SW 1271 (cell line): ENCODE data around the gene GRID1.

Source experiments
- DNase-seq, 2 experiments: peaks; one replicate each; lab custom pipeline; 2025; lab: John Stamatoyannopoulos, UW

GRID1 gene

DNA sequence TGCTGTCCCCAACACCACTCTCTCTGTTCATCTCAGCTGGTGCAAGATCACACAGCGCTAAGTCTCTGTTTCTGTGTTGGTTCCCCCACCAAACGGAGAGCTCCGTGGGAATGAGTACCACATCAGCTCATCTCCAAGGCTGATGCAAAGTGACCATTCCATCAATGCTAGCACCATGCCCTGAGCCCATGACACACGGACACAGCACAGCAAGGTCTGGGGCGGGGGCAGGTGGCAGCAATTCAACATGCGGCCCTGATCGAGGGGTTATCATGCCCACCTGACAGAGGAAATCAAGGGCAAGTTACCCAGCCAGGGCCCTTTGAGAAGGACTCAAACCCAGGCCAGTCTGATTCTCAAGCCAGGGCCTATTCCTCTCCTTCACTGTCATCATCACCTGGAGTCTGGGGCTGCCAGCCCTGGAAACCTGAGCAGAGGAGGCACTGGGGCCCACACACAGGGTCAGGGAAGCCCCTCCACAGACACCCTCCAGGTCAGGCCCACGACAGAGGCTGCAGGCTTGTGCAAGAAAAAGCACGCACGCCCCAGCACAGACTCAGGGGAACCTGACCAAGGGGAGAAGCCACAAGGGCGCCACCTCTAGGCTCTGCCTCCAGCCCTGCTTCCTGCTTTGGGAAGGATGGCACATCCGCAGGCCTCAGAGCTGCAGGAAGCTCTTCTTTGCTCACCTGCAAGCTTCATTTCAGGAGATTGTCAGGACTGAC, 74.8 kb downstream of the GRID1 start:
- no peak for DNase-seq

DNA sequence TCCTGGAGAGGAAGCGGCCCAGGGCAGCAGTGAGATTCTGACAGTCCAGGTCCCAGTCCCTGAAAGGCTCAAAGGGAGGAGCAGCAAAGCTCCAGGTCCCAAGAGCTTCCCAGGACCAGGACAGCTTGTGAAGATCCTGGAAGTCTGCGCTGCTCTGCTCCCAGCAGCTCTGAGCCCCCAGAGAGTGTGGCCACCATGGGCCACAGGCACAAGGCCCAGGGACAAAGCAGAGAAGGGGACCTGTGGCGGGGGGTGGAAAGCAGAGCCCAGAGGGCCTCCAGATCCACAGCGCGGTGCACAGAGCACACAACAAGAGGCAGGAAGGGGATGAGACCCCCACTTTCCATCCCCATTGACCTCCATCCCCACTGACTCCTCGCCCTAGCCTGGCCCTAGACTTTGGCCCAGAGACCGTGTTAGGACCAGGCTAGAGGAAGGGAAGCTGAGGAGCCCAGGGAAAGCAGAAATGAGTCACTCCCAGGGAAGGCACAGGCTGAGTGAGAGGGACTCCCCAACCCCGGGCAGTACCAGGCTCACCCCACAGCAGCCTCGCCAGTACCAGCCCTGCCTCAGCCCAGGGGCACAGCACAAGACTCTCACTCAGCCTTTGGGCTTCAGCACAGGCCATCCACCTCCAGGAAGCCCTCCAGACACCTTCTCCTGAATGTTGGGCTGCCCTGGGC, 75.5 kb downstream of the GRID1 start:
- DNase-seq, result no peak

DNA sequence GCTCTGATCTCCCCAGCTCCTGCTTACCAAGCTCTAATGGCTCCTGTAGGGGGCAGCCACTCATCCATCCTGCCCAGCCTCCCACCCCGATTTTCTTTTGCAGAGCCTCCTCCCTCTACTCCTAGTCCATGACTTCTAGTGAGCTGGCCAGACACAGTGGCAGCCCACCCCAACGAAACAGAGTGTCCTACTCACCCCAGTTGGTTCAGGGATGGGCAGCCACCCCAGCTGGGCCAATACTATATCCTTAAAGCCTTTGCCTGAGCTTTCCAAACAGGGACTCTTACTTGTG, 77.1 kb downstream of the GRID1 start:
- no peak for DNase-seq

DNA sequence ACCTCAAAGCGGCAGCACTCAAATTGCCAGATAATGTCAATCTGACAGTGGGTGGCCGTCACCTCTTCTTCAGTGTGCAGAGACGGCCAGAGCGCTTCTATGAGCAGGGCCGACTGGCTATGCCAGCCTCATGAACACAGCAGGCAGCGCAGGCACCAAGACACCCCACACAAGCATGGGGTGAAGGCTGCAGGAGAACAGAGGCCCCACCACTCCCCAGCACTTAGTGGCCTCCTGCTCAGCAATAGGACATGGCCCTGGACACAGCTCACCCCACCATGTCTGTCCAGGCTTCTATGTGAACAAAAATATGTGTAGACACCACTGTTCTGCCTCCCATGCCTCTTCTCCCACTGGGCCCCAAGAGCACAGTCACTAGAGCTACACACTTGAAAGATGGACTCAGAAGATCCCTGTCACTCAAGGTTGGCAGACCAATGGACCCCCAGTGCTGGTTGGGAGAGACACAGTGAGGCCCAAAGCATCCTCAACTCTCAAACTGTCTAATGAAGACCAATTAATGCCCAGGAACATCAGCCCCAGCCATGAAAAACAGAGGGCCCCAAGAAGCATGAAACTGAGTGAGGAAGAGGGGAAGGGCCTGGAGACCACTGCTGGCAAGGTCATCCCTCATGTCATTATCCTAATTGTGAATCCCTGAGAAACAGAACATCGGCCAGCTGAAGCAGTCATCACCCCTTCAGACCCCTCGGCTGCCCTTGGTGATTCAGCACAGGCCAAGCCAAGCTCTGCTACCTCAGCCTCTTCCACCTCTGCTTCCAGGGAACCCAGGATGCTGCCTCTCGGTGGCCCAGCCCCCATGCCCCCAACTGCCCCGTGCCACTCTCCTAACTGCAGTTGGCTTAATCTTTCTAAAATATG, 77.7 kb downstream of the GRID1 start:
- DNase-seq, result no peak

DNA sequence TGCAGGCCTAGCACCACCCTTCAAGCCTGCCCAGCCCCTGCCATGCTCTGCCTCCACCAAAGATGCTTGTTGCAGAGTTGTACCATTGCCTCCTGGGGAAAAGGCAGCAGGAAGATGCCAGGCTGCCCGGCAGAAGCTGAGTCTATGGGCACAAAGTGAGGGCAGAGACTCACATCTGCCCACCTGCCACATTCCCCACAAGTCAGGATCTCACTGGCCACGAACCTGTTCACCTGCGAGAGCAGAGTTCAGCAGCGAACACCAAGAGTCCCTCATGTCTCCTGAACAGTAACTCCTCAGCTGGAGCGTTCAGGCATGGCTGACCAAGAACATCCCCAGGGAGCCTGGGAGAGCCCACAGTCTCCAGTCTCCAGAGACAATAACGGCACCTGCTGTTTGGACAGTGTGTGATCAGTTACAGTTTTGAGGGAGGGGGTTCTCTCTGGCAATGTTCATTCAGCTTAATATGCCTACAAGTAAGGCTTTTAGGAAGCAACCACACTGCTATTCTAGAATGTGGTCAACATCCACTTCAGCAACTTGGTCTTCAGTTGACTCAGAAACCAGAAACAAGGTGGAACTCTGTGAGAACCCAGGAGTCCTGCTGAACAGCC, 78.5 kb downstream of the GRID1 start:
- DNase-seq, result no peak

DNA sequence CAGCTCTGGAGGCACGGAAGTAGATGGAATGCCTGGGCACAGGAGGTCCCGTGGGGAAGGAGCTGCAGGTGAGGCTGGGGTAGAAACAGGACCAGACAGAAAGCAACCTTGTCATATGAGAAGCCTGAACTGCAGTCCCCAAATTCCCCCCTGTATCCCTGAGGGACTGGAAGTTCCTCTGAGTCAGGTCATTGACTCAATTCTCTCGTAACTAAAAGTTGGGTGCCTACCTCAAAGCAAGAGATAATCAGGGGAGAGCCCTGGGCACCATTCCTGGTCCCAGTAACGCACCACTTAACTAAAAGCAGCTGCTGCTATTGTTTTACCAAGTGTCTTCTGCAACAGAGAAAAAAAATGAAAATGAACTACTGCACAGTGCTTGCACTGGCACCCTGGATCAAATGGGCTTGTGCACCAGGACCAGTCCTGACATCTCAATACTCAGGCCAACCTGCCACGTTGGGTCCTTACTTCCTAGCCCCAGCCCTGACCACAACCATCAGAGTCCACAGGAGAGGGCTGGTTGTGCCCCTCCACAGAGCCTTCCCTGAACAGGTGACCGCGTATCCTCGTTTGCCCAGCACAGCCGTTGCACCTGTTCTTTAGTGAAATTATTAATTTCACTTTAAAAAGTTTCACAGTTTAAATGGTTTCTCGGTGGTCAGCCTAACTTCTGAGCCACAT, 79.3 kb downstream of the GRID1 start:
- DNase-seq, result no peak

DNA sequence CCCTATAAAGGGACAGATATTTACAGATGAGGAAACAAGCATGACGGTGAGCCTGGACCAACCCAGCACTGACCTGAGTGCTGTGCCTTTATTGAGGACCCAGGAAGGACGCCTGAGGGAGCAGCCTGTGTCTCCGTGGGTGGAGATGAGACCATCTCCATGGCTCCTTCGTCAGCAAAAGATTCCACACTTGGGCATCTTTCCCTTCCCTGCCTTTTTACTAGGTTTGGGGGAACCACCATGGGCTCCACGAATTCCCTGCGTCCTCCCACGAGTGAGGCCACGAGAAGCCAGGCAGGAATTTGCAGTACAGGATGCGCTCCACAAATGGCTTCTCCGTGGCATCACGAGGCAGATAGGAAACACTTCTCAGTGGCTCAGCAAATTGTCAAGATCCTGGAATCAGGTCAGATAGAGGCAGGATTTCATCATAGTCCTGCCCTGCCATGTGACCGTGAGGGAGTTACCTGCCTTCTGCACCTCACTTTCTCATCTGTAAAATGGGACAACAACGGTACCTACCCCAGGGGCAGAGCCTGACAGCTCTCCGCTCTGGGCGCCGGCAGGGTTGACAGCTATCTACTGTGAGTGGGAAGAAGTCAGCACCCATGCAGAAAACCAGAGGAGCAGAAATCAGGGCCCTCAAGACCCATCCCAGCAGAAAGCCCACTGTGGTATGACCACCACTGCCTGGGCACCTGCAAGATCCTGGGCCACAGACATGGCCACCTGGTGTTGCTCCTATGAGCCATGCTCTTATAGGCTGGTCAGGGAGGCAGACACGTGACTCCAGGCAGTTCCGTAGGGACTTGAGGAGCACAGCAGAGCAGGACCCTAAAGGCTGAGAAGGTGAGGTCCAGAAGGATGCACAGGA, 80.1 kb downstream of the GRID1 start:
- no peak for DNase-seq

DNA sequence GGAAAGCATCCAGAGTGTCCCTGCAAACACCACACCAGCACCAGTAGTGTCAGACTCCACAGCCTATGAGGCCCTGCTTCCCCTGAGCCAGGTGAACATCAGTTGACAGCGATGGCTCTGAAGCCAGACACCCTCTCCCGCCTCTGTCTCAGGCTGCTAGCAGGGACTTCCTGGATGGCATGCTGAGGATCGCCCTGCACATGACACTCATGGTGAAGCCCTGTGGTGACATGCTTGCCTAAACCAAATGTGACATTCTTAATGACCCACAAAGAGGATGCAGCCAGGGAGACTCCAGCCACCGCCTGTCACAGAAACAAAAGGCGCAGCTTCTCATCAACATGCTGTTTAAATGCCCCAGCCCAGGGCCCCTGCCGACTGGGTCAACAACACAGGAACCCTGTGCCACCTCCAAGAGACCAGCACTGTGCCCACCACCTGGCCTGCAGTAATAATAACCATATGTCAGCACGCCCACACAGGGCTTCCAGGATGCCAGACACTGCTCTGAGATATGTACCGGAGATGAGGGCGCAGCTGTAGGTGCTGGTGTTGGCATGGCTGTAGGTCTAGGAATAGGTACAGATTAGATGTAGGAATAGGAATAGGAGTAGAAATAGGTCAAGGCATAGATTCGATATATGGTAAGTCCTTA, 81.3 kb downstream of the GRID1 start:
- DNase-seq, result no peak

DNA sequence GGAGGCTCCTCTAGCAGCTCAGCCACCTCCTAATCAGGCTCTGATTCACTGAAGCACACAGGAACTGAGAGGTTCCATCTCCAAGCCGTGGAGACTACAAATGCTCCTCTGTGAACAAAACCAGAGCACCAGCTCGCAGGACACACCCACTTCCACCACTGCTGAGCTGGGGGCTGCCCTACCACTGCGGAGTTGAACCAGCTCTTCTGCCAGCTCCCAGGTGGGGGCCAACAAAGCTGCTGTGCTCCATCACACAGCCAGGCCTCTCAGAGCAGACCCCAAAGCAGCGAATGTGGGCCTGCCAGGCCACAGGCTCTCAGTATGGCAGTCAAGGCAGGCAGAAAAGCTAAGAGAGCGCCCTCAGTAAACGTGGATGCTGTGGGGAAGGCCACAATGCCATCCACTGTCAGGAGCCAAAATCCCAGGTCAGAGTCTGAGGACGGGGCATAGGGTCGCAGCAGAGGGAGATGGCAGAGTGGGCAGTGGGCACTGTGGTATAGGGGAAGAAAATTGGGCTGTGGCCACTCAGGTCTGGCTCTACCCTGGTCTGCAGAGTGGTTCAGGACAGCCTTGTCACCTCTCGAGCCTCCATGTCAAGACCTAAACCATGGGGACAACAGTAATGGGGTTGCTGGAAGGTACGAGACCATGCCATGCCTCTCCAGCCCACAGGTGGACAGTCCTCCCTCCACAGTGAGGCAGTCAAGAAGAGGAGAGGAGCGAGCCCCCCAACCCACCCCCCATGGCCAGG, 82.1 kb downstream of the GRID1 start:
- DNase-seq, result no peak

DNA sequence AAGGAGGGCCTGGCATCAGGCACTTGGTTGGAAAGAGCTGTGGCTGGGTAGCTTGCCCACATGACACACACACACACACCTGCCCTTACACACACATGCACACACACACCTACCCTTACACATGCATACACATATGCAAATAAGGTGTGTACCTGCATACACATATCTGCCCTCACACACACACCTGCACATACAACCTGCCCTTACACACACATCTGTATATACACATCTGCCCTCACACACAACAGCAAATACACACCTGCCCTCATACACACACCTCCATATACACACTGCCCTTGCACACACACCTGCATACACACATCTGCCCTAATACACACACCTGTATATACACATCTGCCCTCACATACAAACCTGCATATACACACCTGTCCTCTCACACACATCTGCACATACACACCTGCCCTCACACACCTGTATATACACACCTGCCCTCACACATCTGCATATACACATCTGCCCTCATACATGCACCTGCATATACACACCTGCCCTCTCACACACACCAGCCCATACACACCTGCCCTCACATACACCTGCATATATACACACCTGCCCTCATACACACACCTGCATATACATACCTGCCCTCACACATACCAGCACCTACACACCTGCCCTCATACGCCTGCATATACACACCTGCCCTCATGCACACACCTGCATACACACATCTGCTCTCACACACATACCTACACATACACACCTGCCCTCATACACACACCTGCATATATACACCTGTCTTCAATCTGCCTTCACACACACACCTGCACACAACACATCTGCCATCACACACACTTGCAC, 82.9 kb downstream of the GRID1 start:
- DNase-seq, result no peak

DNA sequence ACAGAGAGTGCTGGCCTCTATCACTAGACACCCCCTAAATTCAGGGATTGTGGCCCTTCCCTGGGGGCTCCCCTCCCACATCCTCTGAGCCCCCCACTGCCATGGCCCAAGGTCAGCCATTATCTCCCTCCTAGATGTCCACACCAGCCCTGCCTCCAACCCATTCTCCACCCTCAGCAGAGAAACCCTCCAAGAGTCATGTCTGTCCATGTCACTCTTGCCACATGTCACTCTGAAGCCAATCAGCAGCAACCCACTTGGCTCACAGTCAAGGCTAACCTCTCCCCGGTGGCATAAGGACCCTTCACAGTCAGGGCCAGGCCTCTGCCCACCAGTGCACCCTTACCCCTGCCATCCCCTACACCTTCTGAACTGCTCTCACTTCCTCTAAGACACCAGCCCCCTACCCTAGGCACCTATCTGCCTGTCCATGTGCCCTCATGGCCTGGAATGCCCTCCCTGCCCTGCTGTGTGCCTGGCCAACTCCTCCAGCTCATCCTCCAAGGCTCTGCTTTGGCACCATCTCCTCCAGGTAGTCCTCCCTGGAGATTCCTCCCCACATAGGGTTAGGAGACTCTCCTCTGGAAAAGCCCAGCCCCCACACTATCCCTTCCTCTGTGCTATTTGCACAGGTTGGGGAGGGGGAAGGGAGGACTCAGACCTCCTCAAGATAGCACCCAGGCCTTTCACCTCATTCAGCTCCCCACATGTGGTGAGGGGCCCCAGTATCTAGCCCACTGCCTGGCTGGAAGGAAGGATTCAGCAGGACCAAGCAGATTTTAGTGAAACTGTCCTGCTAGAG, 83.7 kb downstream of the GRID1 start:
- DNase-seq, result no peak

DNA sequence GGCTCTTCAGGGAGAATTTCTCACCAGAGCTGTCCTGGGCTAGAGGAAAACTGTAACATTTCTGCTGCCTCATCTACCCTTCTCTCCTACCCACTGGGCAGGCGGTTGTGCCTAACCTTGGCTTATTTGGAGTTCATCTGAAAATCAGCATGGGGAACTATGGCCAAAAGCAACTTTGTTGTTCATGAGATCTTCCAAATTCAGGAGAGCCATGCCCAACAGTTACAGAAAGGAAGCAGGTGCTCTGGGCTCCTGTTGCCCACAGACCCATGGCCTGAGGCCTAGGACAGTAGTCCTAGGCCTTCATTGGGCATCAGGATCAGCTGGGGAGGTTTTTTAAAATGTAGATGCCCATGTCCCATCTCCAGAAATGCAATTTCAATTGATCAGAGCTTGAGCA, 85.2 kb downstream of the GRID1 start:
- no peak for DNase-seq

DNA sequence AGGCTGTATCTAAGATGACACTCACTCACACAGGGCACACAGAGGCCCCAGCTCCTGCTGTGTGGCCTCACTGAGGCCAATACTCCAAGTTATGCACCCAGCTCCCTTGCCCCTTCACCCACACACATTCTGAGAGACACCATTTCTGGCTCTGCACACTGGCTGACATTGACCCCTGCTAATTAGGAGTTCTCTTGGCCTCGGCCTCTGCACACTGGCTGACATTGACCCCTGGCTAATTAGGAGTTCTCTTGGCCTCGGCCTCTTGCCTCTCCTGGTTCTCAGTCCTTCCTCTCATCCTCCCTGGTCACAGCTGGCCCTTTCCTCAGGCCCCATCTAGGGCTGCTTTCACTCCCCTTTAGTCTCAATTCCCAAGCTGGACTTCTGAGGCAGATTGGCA, 97.3 kb downstream of the GRID1 start:
- DNase-seq, result no peak

DNA sequence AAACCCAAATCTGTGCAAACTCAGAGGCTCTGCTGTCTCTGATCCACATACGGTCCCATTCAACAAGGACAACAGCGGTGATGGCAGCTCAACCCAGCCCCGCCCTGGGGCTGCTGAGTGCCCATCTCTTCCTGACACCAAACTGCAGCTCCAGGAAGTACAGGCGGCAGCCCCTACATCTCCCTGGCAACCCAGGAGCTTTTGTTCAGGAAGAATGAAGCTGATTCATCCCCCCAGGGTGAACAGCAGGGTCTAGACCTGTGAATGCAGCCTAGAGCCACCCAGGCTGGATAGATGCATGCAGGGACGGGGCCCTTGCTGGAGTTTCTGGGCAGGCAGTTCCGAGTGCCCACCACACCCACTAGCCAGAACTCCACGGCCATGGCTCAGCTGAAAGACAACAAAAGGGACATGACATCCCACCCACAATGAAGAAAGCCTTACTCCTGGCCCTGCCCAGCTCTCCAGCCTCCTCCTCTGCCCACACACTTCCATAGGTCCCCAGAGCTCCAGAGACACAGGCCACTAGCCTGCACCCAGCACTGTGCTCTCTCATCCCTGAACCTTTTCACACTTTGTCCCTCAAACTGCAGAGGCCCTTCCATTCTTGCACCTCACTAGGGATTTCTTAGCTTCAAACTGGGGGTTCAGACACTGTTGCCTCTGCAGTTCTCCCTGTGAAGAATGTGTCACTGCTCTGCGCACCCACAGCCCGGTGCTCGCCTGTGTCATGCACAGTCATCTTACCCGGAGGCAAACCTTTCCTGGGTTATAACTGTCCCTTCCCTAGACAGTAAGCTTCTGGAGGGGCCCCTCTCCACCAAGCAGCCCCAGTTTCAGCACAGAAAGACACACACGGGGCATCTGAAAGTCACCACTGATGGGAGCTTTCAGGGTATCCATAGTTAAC, 99.1 kb downstream of the GRID1 start:
- DNase-seq, result no peak

DNA sequence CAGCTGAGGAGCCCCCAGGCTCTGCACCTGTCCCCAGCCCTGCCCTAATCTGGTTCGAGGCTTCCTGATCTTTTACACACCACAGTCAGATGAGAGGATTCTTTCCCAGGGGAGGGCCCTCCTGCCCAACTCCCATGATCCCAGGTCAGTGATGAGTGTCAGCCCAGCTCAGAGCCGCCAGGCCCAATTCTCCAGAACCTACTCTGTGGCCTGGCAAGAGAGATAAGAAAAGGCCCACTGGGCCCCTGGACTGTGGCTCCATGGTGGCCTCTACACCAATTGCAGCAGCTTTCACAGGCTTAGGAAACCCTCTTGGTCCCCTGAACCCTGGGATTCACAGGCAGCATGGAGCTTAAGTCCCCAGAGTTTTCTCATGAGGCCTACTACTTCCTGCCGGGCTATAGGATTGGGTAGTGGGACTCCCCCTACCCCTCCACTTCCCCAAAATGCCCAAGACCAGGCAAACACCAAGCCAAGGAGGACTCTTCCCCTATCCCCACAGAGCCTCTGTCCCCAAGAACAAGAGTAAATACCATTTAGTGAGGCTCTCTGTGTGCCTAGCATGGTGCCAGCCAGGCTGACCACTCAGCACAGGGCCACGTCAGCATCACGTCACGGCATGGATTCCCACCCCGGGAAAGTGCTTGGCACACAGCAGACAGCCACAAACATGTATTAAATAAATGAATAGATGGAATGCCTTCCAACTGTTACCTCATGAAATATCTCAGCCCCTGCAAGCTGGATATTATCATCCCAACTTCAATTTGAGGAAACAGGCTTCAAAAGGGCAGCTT, 100.0 kb downstream of the GRID1 start:
- DNase-seq, result no peak

DNA sequence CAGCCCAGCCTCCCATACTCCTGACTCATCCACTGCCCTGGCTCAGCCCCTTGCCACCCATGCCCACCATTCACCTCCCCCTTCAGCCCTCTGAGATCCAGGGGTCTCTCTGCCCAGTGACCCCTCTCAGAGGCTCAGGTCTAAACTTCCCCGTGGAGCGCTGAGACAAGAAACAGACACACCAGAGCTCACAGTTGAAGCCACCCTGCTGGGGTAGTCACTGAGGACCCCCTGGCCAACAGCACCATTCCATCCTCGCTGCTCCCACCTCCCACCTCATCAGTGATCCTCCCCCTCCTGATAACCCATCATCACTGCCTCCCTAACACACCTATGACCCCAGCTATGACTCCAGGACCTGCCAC, 100.7 kb downstream of the GRID1 start:
- no peak for DNase-seq
